MM.1S (cell line): ENCODE measurements around the gene CAMK2A.

ENCODE experiments used
- DNase-seq: peaks from one replicate; pipeline ENCODE4 v3.0.0-alpha.2; 2015
- H2AFZ ChIP-seq: fragments of 300-600 bp; sonication (generic); 2 replicates; pipeline ENCODE4 v1.6.0; 2016; ENCODE audit warnings: antibody characterized with exemption, low read length
- H3F3A ChIP-seq: fragments of 300-600 bp; sonication (generic); 2 replicates; pipeline ENCODE4 v1.6.1; 2016; ENCODE audit warnings: mild to moderate bottlenecking, antibody characterized with exemption, low read length, moderate library complexity, mixed read lengths; ENCODE audit not compliant: insufficient read depth
- H3K27ac ChIP-seq: fragments of 300-600 bp; sonication (generic); 2 replicates; pipeline ENCODE4 v1.5.1; 2016; ENCODE audit warnings: mild to moderate bottlenecking, low read length
- H3K27me3 ChIP-seq: fragments of 300-600 bp; sonication (generic); replicated peaks from 2 replicates; pipeline ENCODE4 v1.6.0; 2016; ENCODE audit warnings: low read length; ENCODE audit not compliant: insufficient read depth
- H3K36me3 ChIP-seq: fragments of 300-600 bp; sonication (generic); replicated peaks from 2 replicates; pipeline ENCODE4 v1.6.1; 2016; ENCODE audit warnings: mild to moderate bottlenecking, low read length, mixed read lengths; ENCODE audit not compliant: insufficient read depth
- H3K4me1 ChIP-seq: fragments of 300-600 bp; sonication (generic); 2 replicates; pipeline ENCODE4 v1.6.1; 2016; ENCODE audit warnings: low read length, mixed read lengths
- H3K4me2 ChIP-seq: fragments of 300-600 bp; sonication (generic); 2 replicates; pipeline ENCODE4 v1.6.0; 2016; ENCODE audit warnings: low read depth, low read length
- H3K4me3 ChIP-seq: fragments of 300-600 bp; sonication (generic); 2 replicates; pipeline ENCODE4 v1.5.1; 2016; ENCODE audit warnings: low read length, mixed read lengths
- H3K79me2 ChIP-seq: fragments of 300-600 bp; sonication (generic); 2 replicates; pipeline ENCODE4 v1.6.1; 2016; ENCODE audit warnings: mixed run types, low read length, mixed read lengths
- H3K9ac ChIP-seq: fragments of 300-600 bp; sonication (generic); 2 replicates; pipeline ENCODE4 v1.6.1; 2016; ENCODE audit warnings: low read length, mixed read lengths
- H3K9me2 ChIP-seq: fragments of 300-600 bp; sonication (generic); replicated peaks from 2 replicates; pipeline ENCODE4 v1.6.1; 2016; ENCODE audit warnings: mild to moderate bottlenecking, low read length, mixed read lengths; ENCODE audit not compliant: insufficient read depth
- H3K9me3 ChIP-seq: fragments of 300-600 bp; sonication (generic); replicated peaks from 2 replicates; pipeline ENCODE4 v1.6.1; 2016; ENCODE audit warnings: mild to moderate bottlenecking, low read length, mixed read lengths; ENCODE audit not compliant: insufficient read depth
- H4K20me1 ChIP-seq: fragments of 300-600 bp; sonication (generic); 2 replicates; pipeline ENCODE4 v1.6.1; 2016; ENCODE audit warnings: mild to moderate bottlenecking, low read length, moderate library complexity, mixed read lengths; ENCODE audit not compliant: insufficient read depth
- EZH2 ChIP-seq: fragments of 300-600 bp; sonication (generic); optimal IDR thresholded peaks from 2 replicates; pipeline ENCODE3; 2017; ENCODE audit warnings: low read depth, mild to moderate bottlenecking, antibody characterized with exemption, low read length, mixed read lengths
- EZH2phosphoT487 ChIP-seq: fragments of 300-600 bp; sonication (generic); IDR thresholded peaks from 2 replicates; pipeline ENCODE4 v1.6.1; 2018; ENCODE audit warnings: antibody characterized with exemption, low read length
- TF ChIP-seq, protein P1 (sequence below): fragments of 300-600 bp; sonication (generic); IDR thresholded peaks from 2 replicates; pipeline ENCODE4 v1.5.1; 2016; ENCODE audit warnings: antibody characterized with exemption, low read length, mixed read lengths

Gene CAMK2A

DNA sequence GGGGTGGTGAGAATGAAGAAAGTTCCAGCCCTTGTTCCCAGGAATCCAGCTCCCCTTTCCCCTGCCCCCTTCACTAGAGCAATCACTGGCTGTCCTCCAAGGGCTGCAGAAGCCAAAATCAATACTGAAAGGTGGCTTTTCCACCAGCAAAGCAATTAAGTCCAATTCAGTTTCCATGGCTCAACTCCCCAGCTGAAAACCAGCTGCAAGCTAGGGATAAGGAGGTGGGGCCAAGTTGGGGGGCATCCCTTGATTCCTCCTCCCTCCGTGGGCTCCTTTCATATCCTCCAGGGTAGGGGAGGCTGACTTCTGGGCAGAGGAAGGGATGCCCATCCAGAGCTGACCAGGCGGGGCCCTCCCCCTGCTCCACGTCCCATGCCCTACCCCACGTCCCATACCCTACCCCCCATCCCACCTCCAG lies 22.7 kb downstream of the CAMK2A start:
- no peaks in the 10 kb centered on the region for H3K4me1 ChIP-seq
- no peaks in the 10 kb centered on the region for H4K20me1 ChIP-seq
- DNase-seq, result no peak
- no peaks in the 10 kb centered on the region for H3F3A ChIP-seq
- H3K9me3 ChIP-seq, result no peaks in the 10 kb centered on the region
- no peaks in the 10 kb centered on the region for H3K27me3 ChIP-seq
- H3K36me3 ChIP-seq, result no peaks in the 10 kb centered on the region
- TF ChIP-seq EZH2phosphoT487 (no peak), EZH2 (no peak)
- TF ChIP-seq, protein P1, sequence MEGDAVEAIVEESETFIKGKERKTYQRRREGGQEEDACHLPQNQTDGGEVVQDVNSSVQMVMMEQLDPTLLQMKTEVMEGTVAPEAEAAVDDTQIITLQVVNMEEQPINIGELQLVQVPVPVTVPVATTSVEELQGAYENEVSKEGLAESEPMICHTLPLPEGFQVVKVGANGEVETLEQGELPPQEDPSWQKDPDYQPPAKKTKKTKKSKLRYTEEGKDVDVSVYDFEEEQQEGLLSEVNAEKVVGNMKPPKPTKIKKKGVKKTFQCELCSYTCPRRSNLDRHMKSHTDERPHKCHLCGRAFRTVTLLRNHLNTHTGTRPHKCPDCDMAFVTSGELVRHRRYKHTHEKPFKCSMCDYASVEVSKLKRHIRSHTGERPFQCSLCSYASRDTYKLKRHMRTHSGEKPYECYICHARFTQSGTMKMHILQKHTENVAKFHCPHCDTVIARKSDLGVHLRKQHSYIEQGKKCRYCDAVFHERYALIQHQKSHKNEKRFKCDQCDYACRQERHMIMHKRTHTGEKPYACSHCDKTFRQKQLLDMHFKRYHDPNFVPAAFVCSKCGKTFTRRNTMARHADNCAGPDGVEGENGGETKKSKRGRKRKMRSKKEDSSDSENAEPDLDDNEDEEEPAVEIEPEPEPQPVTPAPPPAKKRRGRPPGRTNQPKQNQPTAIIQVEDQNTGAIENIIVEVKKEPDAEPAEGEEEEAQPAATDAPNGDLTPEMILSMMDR, result no peak
- no peak overlapping the region for H3K9ac ChIP-seq
- no peaks in the 10 kb centered on the region for H3K79me2 ChIP-seq
- no peak overlapping the region for H2AFZ ChIP-seq
- no peak overlapping the region for H3K4me2 ChIP-seq
- no peak overlapping the region for H3K27ac ChIP-seq
- H3K9me2 ChIP-seq, result no peaks in the 10 kb centered on the region
- H3K4me3 ChIP-seq, result no peak overlapping the region

DNA sequence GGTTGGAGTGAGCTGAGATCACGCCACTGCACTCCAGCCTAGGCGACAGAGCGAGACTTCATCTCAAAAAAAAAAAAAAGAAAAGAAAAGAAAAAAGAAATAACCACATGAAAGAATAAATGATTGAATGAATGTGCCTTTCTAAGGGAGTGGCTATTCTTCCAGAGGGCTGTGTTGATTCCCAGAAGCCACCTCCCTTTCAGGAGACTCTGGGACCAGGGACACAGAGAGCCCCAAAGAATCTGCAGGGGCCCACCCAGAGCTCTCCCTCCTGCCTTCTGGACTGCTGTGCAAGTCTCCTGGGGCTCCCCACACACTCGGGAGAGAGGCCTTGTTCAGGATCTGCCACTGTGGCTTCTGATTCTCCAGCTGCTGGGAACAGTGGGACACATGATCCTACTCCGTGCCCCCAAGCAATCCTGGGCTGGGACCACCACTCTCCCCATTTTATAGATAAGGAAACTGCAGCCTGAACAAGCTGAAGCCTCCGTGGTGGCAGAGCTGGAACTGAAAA lies 23.6 kb downstream of the CAMK2A start:
- H3K79me2 ChIP-seq, result no peaks in the 10 kb centered on the region
- H3K4me2 ChIP-seq, result no peak overlapping the region
- no peak overlapping the region for H3K27ac ChIP-seq
- H3K9ac ChIP-seq, result no peak overlapping the region
- H4K20me1 ChIP-seq, result no peaks in the 10 kb centered on the region
- no peak overlapping the region for H2AFZ ChIP-seq
- TF ChIP-seq EZH2phosphoT487 (no peak), EZH2 (no peak)
- TF ChIP-seq, protein P1, result no peak
- no peak overlapping the region for H3K4me3 ChIP-seq
- no peak for DNase-seq
- no peaks in the 10 kb centered on the region for H3K4me1 ChIP-seq
- no peaks in the 10 kb centered on the region for H3K9me2 ChIP-seq
- no peaks in the 10 kb centered on the region for H3K9me3 ChIP-seq
- no peaks in the 10 kb centered on the region for H3K27me3 ChIP-seq
- no peaks in the 10 kb centered on the region for H3F3A ChIP-seq
- no peaks in the 10 kb centered on the region for H3K36me3 ChIP-seq

DNA sequence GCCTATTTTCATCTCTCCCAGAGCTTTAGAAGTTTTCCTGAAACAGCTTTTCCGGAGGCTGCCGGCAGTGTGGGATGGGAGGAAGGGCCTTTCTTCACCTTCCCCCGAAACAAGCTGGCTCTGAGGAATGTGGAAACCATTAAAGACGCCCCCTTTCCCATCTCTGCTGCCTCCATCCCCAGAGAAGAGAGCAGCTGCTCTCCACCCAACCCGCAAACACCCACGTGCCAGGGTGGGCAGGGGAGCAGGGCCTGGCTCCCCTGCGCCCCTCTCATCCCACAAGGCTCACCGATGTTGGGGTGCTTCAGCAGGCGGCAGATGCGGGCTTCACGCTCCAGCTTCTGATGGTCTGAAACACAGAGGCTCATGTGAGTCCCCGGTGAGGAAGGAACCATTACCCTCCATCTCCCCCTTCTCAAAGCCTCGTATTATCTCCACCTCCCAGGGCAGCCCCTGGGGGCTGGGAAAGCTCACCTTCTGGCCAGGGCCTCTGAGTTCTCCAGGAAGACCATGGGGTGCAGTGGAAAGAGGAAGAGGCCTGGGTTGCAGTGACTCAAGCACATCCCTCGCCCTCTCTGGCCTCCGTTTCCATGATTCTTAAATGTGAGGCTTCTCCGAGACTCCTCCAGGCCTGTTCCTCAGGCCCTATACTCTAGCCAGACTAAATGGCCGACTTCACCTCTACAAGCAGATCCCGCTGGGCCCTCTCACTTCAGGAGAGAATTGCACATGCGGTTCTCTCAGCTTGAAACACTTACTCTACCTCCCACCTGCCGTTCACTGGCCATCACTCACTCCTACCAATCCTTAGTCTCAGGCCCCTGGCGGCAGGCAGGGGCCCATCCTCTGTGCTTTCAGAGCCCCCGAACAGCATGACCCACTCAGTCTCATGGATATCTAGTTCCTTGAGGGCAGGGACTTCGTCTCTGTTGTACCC lies 24.6 kb downstream of the CAMK2A start:
- H3K4me1 ChIP-seq, result no peaks in the 10 kb centered on the region
- H3K27ac ChIP-seq, result no peak overlapping the region
- no peaks in the 10 kb centered on the region for H3F3A ChIP-seq
- H3K4me3 ChIP-seq, result no peak overlapping the region
- no peak overlapping the region for H2AFZ ChIP-seq
- no peak for TF ChIP-seq EZH2phosphoT487
- no peak for TF ChIP-seq EZH2
- TF ChIP-seq, protein P1, result no peak
- no peaks in the 10 kb centered on the region for H3K36me3 ChIP-seq
- H3K27me3 ChIP-seq, result no peaks in the 10 kb centered on the region
- H3K79me2 ChIP-seq, result no peaks in the 10 kb centered on the region
- no peak overlapping the region for H3K9ac ChIP-seq
- no peaks in the 10 kb centered on the region for H3K9me2 ChIP-seq
- H3K9me3 ChIP-seq, result no peaks in the 10 kb centered on the region
- no peak overlapping the region for H3K4me2 ChIP-seq
- H4K20me1 ChIP-seq, result no peaks in the 10 kb centered on the region
- DNase-seq, result no peak
